ENCODE results near the gene ARID1A. TPM values are rescaled to one million over a fixed set of nuclear protein-coding genes. Genes with fewer than 3 reads are reported as not detected.

The ARID1A gene
- total and polyA plus RNA-seq, 11 donors, result 14.1 to 73.9 (median 45.3) TPM

DNA sequence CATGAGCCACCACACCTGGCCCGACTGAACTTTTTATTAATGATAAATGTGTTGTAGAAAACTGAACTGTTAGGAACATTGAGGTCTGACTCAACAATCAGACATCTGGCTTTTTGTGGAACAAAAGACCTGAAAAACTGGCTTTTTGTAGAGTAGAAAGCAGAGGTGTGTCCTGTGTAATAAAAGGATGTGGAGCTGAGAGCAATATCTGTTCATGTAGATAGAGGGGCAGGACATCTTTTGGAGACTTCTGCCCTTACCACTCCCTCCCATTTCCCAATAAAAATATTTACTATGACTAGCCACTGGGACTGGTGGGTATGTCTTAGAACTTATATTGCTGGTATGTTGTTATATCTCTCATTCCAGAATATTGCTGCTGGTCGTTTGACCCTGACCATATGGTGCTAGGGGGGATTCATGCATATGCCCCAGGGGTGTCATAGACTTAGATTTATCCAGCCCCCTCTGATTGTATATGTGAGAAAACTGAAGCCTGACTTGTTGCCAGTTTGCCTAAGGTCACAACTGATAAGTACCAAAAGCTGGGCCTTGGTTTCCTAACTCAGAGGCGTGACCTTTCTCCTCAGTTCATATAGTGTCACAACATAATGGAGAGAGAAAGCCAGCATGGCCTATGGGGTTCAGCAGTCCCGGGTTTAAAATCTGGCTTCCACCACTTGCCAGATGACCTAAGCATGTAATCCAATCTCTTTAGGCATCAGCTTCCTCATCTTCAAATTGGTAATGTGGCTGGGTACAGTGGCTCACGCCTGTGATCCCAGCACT is 58.5 kb downstream of the ARID1A start:
- Histone ChIP-seq H3K4me1 (peaks cover 8 to 64% (median 53%) of the 10 kb centered on the region in 12 donors), H3K4me3 (no peak overlapping the region), H3K27ac (peak overlapping the region in 8 of 12 donors; percentile 28 to 83 (median 66)), H3K27me3 (no peaks in the 10 kb centered on the region), H3K36me3 (peaks cover 0 to 89% (median 29%) of the 10 kb centered on the region in 9 donors), H3K9me3 (no peaks in the 10 kb centered on the region)
- WGBS, 4 donors, result 82 to 85% (median 83%) methylated on average over 5 of the region's 5 CpGs
- intact Hi-C loops (cut with DNase I), result loop anchor here in 4 of 10 donors (5.0 kb wide), 2 partner anchors 33 to 57 kb away; partner anchors contain the start of genes PIGV (in 3 of the 4) and ARID1A (in 1 of the 4)
- TF ChIP-seq POLR2A (IDR thresholded peaks at IDR 0.05), result no peak
- TF ChIP-seq, protein P1, sequence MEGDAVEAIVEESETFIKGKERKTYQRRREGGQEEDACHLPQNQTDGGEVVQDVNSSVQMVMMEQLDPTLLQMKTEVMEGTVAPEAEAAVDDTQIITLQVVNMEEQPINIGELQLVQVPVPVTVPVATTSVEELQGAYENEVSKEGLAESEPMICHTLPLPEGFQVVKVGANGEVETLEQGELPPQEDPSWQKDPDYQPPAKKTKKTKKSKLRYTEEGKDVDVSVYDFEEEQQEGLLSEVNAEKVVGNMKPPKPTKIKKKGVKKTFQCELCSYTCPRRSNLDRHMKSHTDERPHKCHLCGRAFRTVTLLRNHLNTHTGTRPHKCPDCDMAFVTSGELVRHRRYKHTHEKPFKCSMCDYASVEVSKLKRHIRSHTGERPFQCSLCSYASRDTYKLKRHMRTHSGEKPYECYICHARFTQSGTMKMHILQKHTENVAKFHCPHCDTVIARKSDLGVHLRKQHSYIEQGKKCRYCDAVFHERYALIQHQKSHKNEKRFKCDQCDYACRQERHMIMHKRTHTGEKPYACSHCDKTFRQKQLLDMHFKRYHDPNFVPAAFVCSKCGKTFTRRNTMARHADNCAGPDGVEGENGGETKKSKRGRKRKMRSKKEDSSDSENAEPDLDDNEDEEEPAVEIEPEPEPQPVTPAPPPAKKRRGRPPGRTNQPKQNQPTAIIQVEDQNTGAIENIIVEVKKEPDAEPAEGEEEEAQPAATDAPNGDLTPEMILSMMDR (IDR thresholded peaks at IDR 0.05), result no peak
- ATAC-seq (no peak), DNase-seq (no peak)

DNA sequence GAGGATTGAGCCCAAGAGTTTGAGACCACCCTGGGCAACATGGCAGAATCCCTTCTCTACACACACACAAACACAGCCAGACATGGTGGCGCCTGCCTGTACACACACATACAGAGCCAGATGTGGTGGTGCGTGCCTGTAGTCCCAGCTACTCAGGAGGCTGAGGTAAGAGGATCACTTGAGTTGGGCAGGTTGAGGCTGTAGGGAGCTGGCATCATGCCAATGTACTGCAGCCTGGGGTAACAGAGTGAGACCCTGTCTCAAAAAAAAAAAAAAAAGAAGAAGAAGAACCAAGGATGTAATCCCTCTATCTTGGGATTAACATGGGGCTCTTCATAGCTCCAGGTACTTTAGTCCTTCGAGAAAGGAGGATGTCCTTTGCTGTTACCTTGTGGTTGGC is 62.5 kb downstream of the ARID1A start:
- Histone ChIP-seq H3K9me3 (no peaks in the 10 kb centered on the region), H3K36me3 (peaks cover 3 to 91% (median 54%) of the 10 kb centered on the region in 9 donors), H3K4me3 (no peak overlapping the region), H3K4me1 (peaks cover 2 to 23% (median 14%) of the 10 kb centered on the region in 12 donors), H3K27me3 (no peaks in the 10 kb centered on the region), H3K27ac (no peak overlapping the region)
- WGBS, 4 donors, result 94 to 97% (median 95%) methylated on average over 3 of the region's 3 CpGs
- DNase-seq, result no peak
- TF ChIP-seq, protein P1 (IDR thresholded peaks at IDR 0.05), result no peak
- TF ChIP-seq POLR2A (IDR thresholded peaks at IDR 0.05), result no peak
- ATAC-seq, result no peak
- intact Hi-C loops (cut with DNase I), result no loop called here

GRCh38 chr1:26759531-26759930 is 63.7 kb downstream of the ARID1A start:
- peaks cover 0 to 12% (median 4%) of the 10 kb centered on the region in 12 donors for H3K4me1 ChIP-seq
- H3K36me3 ChIP-seq, result peaks cover 3 to 93% (median 65%) of the 10 kb centered on the region in 9 donors
- ATAC-seq, result no peak
- no peak for TF ChIP-seq POLR2A (IDR thresholded peaks at IDR 0.05)
- TF ChIP-seq, protein P1 (IDR thresholded peaks at IDR 0.05), result no peak
- no peaks in the 10 kb centered on the region for H3K27me3 ChIP-seq
- DNase-seq, result no peak
- H3K4me3 ChIP-seq, result no peak overlapping the region
- intact Hi-C loops (cut with DNase I), result no loop called here
- H3K27ac ChIP-seq, result no peak overlapping the region
- H3K9me3 ChIP-seq, result no peaks in the 10 kb centered on the region

GRCh38 chr1:26761217-26761616 is 65.4 kb downstream of the ARID1A start:
- Histone ChIP-seq H3K4me3 (no peak overlapping the region), H3K4me1 (peaks cover 0 to 5% (median 0%) of the 10 kb centered on the region in 12 donors), H3K27me3 (no peaks in the 10 kb centered on the region), H3K36me3 (peaks cover 3 to 93% (median 82%) of the 10 kb centered on the region in 9 donors), H3K27ac (no peak overlapping the region), H3K9me3 (no peaks in the 10 kb centered on the region)
- no peak for DNase-seq
- TF ChIP-seq, protein P1 (IDR thresholded peaks at IDR 0.05), result peak in 2 of 12 donors; percentile 9 to 15
- TF ChIP-seq POLR2A (IDR thresholded peaks at IDR 0.05), result no peak
- ATAC-seq, result peak in 2 of 4 donors; percentile 46 to 48
- intact Hi-C loops (cut with DNase I), result no loop called here
- 41 to 61% (median 54%) methylated on average over 3 of the region's 3 CpGs for WGBS, 4 donors

Data from heart left ventricle (tissue), 16 donors.